Measurements from ENCODE around the gene RAB3B.

DNA sequence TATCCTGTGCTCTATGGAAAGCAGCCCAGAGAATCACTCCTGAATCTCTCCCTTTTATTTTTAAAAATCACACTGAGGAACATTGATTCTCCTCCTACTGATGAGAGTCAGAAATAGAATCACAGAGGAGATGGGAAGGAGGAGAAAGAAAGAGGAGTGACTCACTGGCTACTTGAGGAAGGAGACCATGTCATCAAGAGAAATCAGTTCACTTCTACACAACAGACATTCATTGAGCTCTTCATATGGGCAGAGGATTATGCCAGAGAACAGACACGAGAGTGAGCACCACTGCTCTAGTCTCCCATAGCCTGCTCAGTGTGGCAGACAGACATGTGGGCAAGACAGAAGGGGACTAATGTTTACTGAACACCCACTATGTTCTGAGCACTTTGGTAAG is 44.2 kb downstream of the RAB3B start:
- TF ChIP-seq, protein P1, sequence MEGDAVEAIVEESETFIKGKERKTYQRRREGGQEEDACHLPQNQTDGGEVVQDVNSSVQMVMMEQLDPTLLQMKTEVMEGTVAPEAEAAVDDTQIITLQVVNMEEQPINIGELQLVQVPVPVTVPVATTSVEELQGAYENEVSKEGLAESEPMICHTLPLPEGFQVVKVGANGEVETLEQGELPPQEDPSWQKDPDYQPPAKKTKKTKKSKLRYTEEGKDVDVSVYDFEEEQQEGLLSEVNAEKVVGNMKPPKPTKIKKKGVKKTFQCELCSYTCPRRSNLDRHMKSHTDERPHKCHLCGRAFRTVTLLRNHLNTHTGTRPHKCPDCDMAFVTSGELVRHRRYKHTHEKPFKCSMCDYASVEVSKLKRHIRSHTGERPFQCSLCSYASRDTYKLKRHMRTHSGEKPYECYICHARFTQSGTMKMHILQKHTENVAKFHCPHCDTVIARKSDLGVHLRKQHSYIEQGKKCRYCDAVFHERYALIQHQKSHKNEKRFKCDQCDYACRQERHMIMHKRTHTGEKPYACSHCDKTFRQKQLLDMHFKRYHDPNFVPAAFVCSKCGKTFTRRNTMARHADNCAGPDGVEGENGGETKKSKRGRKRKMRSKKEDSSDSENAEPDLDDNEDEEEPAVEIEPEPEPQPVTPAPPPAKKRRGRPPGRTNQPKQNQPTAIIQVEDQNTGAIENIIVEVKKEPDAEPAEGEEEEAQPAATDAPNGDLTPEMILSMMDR (conservative IDR thresholded peaks at IDR 0.05 in 1 of 2, IDR thresholded peaks at IDR 0.05 in 1 of 2; ENCODE audit: extremely low read depth in 1 of 2, insufficient read depth in 1 of 2, low read depth in 1 of 2, low read length in 2 of 2): no peak
- TF ChIP-seq EZH2 (IDR thresholded peaks at IDR 0.05; ENCODE audit: borderline replicate concordance, low read length): no peak
